HG02852 (cell line): ENCODE results near the gene KCNN3.

Experiments used
- ATAC-seq: cut with Tn5 transposase; IDR thresholded peaks from one replicate; pipeline ENCODE4 v1.9.1; 2021; ENCODE audit warnings: mild to moderate bottlenecking, moderate library complexity; ENCODE audit not compliant: unreplicated experiment

The KCNN3 gene

DNA sequence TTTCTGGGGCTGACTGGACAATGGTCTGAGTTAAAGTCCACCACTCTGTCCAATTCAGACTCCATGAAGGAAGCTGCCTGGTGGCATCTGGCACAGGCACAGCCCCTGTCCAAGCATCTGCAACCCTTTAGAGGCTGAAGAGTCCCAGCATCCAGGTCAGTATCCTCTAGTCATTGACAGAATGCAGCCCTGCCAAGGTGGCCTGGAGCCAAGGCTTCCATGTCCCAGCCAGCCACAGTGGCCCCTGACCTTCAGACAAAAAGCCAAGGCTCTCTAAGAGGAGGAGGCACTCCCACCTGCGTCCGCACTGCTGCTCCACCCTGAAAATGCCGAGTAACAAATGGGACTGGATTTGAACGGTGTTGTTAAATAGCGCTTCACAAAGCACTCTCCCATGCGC is 49.4 kb downstream of the KCNN3 start:
- no peak for ATAC-seq

DNA sequence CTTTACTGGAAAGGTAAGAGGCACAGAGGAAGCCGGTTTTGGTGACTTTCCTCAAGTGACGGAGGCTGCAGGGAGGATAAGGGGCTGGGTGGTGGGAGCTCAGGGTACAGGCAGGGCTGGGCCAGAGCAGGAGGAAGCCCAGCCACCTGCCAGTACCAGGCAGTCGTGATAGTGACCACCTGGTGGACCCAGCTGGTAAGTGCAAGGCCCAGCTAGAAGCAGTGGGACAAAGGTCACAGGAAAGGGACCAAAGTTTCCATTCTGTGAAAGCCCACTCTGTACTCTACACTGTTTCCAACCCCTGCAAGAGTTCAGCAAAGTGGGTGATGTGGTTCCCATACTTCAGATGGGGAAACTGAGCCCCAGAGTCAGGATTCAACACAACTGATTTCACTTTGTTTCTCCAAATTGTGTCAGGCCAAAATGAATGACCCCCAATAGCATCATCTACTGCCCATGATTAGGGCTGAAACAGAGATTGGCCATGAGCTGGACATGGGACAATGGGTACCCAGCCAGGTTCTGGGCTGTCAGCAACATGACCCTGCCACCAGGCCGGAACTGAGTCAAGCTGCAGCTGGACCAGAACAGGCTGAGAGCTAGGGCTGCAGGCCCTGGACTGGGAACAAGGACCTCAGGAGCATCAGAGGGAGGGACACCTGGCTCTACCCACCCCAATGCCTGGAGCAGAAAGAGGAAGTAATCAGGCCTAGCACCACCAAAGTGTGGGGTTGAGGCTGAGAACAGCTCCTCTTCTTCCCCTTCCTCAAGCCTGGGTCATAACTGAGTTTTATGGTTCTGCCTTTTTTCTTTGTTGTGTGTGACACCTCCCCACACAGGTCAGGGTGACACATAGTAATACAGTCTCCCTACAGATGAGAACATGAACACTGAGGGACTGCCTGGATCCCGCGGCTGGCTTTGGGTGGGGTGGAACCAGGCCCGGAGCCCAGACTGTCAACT is 50.2 kb downstream of the KCNN3 start:
- ATAC-seq, result no peak

DNA sequence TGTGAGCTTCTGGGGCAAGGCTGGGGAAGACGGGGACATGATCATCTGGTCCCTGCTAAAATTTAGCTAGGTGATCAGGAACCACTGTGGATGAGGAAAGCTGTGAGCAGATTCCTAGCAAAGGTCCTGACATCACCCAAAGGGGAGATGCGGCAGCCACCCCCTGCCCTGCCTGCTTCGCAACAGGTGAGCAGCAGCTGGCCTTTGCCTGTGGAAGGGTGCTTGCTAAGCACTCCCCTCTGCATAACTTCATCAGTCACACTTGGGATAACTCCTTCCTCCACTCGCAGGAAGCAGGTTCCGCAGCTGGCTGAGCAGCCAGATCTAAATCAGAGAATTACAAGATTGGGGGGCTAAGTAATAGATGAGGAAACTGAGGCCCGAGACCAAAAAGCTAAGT is 51.2 kb downstream of the KCNN3 start:
- no peak for ATAC-seq

DNA sequence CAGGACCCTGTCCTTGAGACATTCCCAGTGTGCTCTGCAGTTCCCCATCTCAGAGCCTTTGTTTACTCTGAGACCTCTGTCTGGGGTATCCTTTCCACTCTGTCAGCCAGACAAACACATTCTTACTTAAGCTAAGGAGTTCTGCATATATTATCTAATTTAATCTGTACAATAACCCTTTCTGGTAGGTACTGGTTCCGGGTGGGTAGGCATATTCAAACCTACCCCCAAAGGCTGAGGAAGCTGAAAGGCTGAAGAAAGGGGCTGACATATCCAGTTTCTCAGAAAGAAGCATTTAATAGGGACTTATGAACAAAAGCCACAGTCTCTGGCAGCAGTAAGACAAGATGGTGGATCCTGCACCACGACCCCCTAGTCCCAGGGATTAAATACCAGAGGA is 53.1 kb downstream of the KCNN3 start:
- ATAC-seq, result no peak

DNA sequence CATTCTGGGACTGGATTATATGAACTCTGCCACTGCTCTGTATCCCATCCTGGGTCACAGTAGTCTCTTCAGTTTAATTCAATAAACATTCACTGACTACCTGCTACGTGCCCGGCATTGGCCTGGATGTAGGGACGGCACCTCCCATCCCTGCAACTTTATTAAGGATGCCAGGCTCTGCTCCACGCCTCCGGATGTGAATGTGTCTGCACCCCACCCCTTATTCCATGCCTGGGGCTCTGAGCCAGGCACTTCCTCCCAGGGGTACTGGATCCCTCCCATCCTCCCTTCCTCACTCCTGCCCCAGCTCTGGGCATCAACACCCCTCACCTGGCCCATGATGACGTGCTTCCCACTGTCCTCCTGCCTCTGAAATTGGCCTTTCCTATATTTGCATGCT is 53.7 kb downstream of the KCNN3 start:
- ATAC-seq, result no peak

DNA sequence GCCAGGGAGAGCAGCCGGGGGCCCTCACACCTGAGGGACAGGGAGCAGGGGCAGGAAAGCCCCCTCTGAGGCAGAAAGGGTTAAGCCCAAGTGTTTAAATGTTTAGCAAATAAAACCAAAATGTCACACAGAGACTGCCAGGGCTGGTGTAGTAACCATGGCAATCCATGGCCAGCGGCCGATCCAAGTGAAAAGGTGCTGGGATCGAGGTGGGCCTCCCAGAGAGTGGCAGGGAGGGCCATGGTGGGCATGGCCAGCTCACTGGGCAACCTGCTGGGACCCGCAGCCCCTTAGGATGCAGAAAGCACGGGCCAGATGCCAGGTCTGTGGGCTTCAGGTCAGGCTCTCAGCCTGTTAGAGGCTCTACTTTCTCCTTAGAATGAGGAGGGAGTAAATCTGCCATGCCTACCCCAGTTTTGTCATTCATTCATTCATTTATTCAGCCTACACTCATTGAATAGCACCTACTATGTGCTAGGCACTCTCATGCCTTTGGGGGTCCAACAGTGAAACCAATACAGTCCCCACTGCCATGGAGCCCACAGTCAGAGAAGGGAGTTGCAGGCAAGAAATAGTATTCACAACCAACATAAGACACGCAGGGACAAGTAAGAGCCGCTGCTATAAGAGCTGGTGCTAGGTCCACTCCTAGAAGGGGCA is 56.1 kb downstream of the KCNN3 start:
- ATAC-seq, result no peak

DNA sequence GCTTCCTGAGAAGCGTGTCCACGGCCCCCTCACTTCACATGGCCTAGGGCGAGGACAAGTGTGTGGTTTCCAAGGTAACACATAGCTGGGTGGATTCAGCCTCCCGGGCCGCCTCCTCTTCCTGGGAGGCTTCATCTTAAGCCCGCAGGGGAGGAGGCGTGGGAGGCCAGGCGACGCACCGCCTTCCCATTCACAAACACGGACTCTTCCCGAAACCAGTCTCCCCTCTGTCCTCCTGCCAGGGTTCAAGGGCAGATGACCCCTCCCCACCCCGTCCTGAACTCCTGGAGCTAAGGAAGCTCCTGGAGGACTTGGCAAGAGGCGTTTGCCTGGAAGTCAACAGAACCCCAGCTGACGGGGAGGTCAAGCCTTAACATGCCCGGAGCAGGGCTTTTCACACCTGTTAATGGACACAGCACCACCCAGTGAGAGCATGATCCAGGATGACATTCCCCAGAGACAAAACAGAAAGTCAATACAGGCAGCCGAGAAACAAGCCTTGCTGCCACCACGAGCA is 56.7 kb downstream of the KCNN3 start:
- ATAC-seq, result no peak

DNA sequence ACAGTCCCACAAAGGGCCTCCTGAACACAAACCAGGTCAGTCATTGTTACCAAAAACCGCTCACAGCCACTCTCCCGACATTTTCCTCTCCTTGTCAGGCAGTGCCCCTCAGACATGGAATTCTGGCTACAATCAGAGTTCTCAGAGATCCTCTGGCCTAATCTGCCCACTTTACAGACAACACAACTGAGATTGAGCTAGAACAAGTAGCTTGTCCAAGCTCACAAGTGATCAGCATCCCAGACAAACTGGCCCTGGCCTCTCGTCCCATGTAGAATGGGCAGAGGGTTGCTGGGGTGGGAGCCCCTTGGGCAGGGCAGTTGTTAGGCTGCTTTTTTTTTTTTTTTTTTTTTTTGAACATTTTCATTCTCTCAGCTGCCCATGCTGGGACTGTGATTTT is 57.2 kb downstream of the KCNN3 start:
- no peak for ATAC-seq

DNA sequence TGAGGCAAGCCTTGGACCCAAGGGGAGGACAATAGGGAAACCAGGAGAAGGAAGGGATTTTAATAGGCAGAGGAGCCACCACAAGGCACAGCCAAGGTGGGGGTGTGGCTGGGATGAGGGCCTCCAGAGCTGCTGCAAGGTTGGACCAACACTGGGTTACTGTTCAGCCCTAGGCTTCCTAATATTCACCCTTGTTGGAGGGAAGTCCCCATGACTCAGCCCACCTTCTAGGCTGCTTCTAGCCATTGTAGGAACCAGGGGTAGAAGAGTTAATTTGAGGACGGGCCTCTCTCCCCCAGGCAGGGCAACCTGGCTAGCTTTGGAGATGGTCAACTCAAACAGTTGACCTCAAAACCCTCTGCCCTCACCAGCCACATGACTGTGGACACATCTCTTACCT is 59.5 kb downstream of the KCNN3 start:
- ATAC-seq, result no peak

DNA sequence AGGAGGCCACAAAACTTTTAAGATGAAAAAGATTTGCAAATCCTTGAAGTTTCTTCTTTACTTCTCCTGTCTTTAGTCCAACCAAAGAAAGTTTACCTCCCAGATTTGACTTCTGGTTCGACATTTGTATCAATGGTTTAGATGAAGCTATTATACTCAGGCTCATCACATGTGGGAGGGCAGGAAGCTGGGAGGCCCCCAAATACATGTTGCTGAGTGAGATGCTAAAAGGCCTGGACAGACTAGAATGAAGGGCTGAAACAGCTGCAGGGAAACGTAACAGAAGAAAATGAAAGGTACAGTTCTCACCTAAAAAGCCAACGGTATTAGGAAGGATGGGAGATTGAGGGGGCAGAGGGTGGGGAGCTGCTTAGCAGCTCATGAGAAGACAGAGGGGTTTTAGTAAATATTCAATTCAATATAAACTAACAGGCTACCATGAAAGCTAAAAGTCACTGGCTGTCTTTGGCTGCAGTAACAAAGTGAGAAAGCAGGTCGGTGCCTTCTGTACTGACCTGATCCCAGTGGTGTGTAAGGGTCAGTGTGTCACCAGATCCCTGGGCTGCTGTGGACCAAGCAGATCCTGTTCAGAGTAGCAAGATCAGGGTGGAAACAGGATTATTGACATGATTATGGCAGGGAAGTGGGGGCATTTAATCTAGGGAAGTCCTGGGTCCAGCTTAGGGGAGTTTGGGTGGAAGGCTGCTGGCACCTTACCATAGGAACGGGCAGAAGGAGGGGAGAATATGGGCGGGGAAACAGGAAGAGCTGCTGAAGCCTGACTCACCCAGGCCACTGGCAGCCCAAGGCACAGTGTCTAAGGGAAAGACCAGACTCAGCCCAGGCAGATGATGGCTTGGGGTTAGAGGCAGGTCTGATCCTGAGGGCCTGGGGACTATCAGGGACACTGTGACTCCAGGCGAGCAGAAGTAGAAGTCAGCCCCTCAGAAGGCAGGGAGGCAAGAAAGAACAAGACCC is 60.4 kb downstream of the KCNN3 start:
- ATAC-seq, result no peak

DNA sequence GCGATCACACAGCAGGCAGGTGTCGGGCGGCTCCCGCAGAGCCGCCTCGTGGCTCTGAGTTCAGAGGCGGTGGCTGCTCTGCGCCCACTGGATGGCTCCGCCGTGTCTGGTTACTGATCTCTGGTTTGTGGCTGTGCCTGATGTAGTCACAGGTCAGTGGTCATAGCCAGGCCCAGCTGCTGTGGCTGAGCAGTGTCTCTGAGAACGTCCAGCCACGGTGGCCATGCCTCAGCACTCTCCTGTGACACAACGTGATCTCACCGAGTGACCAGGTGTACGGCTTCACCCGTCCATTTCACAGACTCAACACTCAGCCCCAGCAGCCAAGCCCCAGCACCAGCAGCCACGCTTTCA is 61.2 kb downstream of the KCNN3 start:
- ATAC-seq, result no peak

DNA sequence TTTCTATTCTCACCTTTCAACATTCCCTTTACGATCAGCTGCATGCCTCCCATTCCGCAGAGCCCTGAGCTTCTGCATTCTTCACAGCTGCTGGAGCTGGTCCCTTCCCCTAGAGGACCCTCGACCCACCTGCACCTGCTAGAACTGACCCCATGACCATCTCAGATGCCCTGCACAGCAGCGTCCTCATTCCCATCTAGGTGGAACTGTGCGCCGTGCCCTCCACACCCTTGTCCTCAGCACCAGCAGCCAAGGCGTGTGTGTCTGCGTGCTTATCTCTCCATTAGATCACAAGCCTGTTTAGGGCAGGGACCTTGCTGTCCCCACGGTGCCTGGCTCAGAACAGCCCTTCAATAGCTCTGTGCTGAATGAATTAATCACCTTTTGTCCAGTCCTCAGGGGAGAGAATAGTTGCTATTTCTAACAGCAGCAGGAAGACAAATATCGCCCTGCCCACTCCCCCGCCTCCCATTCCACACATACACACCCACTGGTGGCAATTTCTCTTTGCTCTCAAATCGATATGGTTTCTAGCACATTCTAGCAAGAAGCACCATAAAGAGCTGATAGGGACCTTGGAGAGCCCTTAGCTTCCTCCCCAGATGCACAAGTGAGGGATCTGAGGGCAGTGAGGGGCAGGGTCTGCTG is 61.7 kb downstream of the KCNN3 start:
- ATAC-seq, result no peak

DNA sequence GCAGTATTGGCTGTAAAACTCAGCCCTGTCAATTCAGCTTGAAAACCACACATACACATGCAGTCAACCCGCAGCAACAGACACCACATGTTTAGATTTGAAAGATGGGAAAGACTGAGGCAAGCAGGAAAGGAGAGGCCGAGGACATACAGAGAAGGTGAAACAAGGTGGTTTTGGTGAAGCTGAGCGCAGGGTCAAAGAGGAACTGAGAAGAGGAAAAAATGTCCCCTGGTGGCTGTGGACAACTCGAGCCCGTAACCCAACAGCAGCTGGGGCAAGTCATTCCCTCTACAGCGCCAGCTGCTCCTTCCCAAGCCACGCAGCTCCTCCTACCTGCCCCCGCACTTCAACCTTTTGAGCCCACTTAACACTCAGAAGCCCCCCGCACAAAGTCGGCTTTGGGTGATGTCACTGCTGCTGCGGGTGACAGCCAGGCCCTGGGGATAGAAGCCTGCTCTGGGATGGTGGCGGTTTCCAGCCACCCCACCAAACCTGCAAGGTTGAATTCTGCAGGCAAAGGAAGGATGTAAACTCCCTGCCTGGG is 63.0 kb downstream of the KCNN3 start:
- ATAC-seq, result peak; percentile 68

DNA sequence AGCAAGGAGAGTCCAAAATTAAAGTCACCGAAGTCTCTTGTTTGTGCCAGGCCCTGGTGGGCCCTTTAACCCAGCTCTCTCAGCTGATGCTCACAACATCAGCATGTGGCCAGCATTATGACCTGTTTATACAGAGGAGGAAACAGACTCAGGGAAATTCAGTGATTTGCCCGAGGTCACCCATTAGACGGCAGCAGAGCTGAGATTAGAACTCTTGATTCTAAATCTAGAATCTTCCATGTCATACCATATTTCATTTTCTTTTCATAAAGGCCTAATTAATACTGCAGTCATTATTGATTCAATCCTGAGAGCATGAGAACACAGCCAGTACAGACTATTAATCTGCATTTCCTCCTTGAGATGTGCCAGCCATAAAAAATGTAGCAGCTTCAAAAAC is 63.7 kb downstream of the KCNN3 start:
- ATAC-seq, result no peak

DNA sequence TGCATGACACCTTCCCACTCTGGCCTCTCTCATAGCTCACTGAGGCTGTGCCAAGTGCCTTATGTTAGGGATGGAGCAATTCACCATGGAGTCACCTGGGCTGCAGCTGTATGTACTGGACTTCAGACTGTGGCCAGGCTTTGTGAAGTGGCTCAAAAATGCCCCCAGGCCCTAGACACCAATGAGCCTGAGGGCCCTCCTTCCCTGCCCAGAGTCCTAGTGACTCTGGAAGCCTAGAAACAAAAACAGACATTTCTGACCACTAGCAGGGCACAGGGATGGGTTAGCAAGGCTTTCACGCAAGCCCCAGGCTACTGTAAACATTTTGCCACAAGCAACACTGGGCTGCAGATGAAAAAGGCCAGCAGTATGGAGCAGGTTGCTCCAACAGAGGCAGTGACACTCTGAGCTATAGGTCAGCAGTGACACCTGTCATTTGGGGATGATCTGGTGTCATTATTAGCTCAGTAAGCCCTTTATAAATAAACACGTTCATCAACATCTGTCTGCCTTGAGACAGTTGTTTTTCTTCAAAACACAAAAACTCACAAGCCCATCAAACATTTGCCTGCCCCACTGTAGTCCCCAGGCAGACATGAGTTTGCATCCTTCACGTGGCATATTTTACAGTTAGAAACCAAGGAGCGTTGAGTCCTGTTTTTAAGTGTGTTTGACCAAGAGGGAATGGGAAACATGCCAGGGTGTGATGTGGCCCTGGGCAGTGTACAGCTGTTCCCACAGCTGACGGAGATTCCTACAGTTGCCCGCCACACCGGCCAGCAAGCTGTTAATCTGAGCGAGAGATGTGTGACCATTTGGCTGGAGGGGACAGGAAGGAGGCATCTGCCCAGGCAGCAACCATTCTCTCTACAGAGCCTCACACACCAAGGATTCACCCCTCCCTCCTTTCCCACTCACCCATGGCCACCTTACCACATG is 66.8 kb downstream of the KCNN3 start:
- ATAC-seq, result no peak

DNA sequence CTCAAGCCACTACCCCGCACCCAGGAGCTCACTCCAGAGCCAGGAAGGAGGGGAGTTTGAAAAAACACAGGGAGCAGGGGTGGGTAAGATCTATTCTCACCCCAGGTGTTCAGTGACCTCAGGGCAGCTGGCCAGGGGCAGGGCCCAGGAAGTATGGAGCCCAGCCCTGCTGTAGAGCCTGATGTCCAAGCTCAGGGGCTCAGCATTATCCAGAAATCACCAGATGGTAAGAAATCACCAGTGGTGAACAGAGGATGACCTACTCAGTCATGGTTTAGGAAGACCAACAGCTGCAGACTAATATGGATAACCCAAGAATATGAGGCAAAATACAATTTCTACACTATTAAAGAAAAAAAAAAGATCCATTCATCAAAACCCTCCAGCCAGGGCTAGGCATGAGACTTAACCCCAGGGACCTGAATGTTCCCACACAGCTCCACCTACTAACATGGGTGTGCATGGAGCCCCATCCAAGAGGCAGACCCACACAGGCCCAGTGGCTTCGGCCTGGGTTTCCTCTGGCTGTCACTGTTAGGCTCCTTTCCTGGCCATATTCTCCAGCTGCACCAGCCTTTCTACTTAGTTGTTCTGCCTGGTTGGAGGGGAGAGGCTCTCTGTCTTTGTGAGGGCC is 67.6 kb downstream of the KCNN3 start:
- ATAC-seq, result no peak

DNA sequence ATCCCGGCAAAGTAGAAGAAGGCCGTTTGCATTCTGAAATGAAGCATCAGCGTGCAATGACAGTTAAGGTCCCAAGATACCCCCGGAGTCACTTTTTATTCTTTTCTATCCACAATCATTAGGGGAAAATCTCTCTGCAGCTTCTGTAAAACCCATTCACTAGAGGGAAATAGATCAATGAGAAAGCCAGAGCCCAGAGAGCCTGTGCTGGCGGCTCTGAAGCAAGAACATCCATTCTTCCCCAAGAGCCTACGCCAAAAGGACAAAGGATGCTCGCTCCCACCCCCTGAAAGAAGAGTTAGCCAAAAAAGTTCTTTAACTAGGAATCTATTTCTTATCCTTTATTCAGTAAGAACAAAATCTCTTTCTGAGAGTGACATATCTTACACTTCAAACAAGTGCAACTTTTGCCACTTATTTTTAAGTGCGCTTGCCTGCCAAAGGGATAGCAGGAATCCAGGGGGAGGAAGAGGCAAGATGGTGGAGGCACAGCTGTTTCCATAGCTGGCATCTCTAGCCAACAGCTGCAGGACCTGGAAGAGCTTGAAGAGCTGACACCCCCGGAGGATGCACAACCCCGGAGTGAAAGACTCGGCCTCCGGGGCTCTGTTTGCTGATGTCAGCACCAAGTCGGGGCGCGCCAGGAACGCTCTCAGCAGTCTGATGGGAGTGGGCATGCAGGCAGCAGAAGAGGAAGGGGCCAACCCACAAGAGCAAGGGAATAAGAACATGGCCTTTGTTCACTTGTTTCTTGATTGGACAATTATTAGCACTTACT is 68.7 kb downstream of the KCNN3 start:
- no peak for ATAC-seq

DNA sequence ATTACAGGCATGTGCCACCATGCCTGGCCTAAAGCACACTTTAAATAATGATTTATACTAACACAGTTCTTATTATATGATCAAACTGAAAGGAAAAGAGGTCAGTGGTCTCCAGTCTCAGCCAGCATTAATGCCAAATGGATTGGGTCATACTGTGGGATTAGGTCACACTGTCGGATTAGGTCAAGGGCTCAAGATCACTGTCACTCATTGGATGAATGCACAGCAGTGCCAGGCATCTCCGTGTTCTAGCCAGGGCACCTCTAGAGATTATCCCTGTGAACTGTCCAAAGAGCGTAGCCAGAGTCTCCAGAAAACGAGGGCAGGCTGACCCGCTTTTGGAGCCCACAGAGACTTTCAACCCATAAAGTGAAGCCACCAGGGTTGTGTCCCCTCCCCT is 70.9 kb downstream of the KCNN3 start:
- no peak for ATAC-seq
